ENCODE results near the gene TRIM44.
"Not testable (repeated sequence)": the region's sequence is repeated elsewhere in the genome, so short reads cannot be mapped to it uniquely, and the experiment has no call there.

TRIM44 gene

DNA sequence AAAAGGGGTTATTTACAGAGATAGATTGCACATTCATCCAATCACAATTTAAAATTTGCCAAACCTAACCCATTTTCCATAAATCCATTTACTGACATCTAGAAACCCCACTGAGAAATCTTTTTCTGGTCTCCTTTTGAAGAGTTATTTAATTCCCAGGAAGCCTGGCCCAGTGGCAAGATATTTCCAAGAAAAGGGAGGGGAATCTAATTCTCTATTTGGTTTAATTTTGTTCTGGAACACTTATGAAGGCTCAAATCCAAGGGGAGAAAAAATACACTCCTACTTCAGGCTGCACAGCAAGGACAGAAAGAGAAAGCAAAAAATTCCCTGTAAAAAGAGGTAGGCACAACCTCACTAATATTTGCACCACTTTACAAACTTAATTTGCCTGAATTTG, 193.1 kb downstream of the TRIM44 start:
- DNase-seq (ENCODE audit: low spot score) = no peak

GRCh38 chr11:35856259-35856658, 193.7 kb downstream of the TRIM44 start:
- no peak for DNase-seq (ENCODE audit: low spot score)

- DNase-seq (ENCODE audit: low spot score) = no peak
These were observed 194.2 kb downstream of the TRIM44 start for GRCh38 chr11:35856756-35857155.

- no peak for DNase-seq (ENCODE audit: low spot score)
These were observed 195.3 kb downstream of the TRIM44 start for GRCh38 chr11:35857922-35858321.

DNA sequence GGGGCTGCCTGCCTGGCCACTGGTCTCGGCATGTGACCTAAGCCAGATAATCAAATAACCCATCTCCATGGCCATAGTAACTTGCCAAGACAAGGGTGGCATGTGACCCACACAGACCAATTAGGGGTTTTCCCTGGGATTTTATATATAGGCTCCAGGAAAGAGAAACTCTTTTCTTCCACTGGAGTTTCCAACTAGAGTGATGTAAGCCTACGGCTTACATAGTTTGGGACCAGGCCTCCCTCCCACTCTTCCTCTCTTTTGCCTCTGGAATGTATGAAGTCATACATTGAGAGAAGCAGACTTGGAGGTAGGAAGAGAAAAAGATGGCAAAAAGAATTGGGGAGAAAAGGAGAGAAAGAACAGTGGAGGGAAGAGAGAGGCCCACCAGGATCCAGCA, 196.7 kb downstream of the TRIM44 start:
- no peak for DNase-seq (ENCODE audit: low spot score)

DNA sequence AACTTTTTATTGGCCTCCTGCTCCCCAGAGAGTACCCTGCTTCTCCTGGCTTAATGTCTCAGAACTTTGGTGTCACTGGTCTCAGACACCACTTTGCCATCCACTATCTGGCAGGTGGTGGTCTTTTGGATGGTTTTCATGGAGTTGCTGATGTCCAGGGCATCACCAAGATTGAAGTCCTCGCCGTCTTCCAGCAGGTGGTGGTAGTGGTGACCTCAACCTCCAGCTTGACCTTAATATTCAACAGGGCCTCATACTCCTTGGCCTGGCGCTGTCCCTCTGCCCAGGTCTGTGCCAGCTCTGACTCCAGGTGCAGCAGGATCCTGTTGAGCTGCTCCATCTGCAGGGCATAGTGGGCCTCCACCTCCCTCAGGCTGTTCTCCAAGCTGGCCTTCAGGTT, 197.6 kb downstream of the TRIM44 start:
- not testable (repeated sequence) for DNase-seq (ENCODE audit: low spot score)

DNA sequence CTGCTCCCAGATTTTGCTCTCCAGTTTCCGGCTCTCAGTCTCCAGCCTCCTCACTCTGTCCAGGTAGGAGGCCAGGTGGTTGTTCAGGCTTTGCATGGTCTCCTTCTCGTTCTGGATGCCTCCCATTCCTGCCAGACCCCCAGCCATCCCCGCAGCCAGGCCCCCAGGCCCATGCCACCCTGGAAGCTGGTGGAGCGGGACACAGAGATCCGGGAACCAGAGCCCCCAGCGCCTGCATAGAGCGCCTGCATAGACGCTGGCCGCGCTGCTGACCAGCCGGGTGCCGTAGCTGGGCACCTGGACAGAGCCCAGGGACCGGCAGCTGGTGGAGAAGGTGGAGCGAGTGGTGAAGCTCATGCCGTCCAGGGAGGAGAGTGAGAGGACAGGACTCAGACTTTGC, 198.6 kb downstream of the TRIM44 start:
- DNase-seq (ENCODE audit: low spot score) = no peak

- DNase-seq (ENCODE audit: low spot score) = no peak
These were observed 200.1 kb downstream of the TRIM44 start for GRCh38 chr11:35862666-35863065.

GRCh38 chr11:35864131-35864530, 201.6 kb downstream of the TRIM44 start:
- no peak for DNase-seq (ENCODE audit: low spot score)

DNA sequence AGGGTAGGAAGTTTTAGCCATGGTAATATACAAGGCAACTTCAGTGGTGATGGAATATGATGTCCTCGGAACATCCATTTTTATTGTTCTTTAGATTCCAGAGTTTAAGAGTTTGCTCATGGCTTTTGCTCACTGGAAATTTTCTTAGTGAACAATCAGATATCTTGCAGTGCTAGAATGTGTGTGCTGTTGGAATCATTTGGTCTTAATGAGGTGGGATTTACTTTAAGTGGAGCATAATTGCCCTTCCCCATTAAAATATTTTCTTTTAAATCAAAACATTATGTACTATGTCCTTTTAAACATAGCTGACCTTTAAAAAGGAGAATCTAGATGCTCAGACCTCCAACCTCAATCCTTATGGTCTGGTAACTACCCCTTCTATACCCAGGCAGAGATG, 204.0 kb downstream of the TRIM44 start:
- DNase-seq (ENCODE audit: low spot score) = no peak
